HG03558 (cell line): Measurements from ENCODE around the gene UNC93B1.
"Not testable (repeated sequence)": the region's sequence is repeated elsewhere in the genome, so short reads cannot be mapped to it uniquely, and the experiment has no call there.

ENCODE experiments used
- ATAC-seq: cut with Tn5 transposase; IDR thresholded peaks from one replicate; pipeline ENCODE4 v1.9.1; 2021; ENCODE audit warnings: moderate number of reproducible peaks; ENCODE audit not compliant: unreplicated experiment; ENCODE audit errors: extremely low read depth

Gene UNC93B1

GRCh38 chr11:67996051-67996450 lies 7.8 kb downstream of the UNC93B1 start:
- no peak for ATAC-seq

GRCh38 chr11:67995579-67995978 lies 8.3 kb downstream of the UNC93B1 start:
- not testable (repeated sequence) for ATAC-seq

DNA sequence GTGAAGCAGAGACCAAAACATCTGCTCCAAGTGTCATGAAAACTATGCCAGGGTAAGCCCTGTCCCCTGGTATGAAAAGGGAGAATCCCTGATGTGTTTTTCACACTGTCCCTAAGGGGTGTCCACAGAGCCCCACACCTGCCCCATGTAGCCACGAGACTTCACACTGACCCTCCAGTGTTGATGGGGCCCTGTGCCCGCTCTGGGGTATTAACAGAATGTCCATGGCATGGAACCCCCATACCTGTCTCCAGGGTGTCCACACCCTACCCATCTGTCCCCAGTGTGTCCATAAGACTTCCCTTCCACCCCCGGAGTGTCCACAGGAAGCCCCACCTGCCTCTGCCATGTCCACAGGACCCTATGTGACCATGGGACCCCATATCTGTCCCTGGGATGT lies 8.8 kb downstream of the UNC93B1 start:
- ATAC-seq: not testable (repeated sequence)

DNA sequence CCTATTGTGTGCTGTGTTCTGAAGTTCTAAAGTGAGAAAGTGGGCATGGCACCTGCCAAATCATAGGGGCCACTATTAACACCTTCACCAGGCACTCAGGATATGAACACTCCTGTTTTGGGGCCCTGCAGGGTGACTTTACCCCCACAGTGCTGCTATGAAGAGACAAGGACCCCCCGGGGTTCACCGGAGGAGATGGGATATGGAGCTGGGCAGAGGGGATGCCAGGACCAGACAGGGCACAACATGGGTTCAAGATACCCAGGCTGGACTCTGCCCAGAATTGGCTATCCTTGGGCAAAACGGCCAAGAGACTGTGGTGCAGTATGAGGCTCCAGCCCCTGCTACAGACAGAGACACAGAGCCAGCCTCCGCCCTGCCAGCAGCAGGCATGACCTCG lies 9.5 kb downstream of the UNC93B1 start:
- ATAC-seq: not testable (repeated sequence)

GRCh38 chr11:67993821-67994220 lies 10.1 kb downstream of the UNC93B1 start:
- ATAC-seq: not testable (repeated sequence)

DNA sequence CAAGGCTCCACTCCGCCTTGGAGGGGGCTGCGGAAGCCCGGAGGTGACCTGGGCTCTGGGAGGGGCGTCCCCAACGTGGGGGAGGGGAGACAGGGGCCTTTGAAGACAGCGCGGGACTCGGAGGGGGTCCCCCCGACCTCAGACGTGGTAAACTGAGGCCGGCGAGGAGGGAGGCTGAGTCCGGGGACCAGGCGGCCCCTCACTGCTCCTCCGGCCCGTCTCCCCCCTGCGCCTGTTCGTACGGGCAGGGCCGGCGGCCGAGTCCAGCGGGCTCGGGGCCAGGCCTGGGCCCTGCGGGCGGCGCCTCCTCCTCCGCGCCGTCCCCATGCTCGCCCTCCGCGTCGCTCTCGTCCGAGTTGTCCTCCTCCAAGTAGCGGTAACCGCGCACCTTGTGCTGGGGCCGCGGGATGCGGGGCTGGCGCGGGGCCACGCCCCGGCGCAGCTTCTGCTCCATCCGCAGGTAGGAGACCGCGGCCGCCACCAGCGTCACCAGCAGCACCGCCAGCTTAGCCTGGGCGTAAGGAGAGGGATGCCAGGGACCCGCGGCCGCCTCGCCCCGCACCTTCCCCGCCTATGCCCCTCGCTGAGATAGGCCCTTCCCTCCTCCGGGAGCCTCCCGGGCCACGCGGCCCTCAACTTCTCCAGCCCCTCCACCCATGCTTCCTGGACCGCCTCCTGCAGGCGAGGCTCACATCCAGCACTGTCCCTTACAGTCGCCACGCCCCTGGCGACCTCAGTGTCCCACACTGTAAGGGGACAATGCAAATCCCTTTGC lies 12.4 kb downstream of the UNC93B1 start:
- not testable (repeated sequence) for ATAC-seq

GRCh38 chr11:67990546-67991346 lies 13.2 kb downstream of the UNC93B1 start:
- ATAC-seq: not testable (repeated sequence)

- ATAC-seq: not testable (repeated sequence)
Measured at GRCh38 chr11:67985302-67985701, 18.6 kb downstream of the UNC93B1 start.

- ATAC-seq: no peak
Measured at GRCh38 chr11:67983951-67984350, 19.9 kb downstream of the UNC93B1 start.

DNA sequence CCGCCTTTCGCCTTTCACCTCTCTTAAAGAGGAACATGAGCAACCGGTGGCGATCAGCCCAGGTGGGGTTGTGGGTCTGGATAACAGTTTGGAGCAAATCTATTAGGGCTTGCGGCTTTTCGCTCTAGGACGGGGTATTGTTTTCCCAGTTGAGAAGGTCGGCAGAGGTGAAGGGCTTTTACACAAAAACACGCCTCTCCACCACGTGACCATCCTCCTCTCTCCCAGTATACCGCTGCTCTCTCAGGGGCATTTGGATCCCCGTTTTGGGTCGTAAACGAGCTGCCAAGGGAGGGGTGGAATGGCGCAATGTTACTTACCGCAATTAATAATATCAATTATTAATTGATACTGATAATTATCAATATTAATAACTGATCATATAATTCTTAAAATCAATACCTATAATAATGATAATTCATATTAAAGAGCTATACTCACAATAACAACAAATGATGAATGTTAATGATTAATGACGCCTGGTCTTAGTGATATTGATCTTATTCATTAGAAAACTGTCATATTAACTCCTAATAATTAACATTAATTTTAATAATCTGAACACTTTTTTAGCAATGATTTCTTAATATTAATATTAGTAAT lies 21.5 kb downstream of the UNC93B1 start:
- ATAC-seq: not testable (repeated sequence)

- ATAC-seq: not testable (repeated sequence)
Measured at GRCh38 chr11:67981226-67981625, 22.7 kb downstream of the UNC93B1 start.

GRCh38 chr11:67978766-67979418 lies 25.0 kb downstream of the UNC93B1 start:
- not testable (repeated sequence) for ATAC-seq

- not testable (repeated sequence) for ATAC-seq
Measured at GRCh38 chr11:67974746-67975145, 29.2 kb downstream of the UNC93B1 start.

GRCh38 chr11:67965830-67966348 lies 38.0 kb downstream of the UNC93B1 start:
- not testable (repeated sequence) for ATAC-seq

DNA sequence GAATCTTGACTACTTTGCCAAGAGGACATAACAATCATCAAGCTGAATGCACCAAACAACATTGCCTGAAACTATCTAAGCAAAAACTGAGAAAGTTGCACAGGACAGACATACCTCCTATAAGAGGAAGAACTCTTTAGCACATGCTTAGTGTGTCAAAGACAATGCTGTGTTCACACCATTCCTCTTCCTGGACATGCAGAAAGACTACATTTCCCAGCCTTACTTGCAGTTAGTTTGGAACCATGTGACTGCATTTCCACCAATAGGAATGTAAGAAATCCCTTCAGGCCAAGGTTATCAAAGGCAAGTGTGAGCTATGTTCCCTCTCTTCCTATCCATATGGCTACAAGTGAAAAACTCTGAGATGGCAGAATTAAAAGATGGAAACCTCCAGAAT lies 39.2 kb downstream of the UNC93B1 start:
- ATAC-seq: not testable (repeated sequence)

- ATAC-seq: not testable (repeated sequence)
Measured at GRCh38 chr11:67963879-67964278, 40.0 kb downstream of the UNC93B1 start.

DNA sequence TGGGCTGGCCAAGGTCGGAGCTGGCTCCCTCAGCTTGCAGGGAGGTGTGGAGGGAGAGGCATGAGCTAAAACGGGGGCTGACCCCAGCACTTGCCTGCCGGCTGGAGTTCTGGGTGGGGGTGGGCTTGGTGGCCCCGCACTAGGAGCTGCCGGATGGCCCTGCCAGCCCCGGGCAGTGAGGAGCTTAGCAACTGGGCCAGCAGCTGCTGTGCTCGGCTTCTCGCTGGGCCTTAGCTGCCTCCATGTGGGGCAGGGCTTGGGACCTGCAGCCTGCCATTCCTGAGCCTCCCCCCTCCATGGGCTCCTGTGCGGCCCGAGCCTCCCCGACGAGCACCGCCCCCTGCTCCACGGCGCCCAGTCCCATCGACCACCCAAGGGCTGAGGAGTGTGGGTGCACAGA lies 40.7 kb downstream of the UNC93B1 start:
- not testable (repeated sequence) for ATAC-seq

- ATAC-seq: not testable (repeated sequence)
Measured at GRCh38 chr11:67956236-67956635, 47.7 kb downstream of the UNC93B1 start.

- ATAC-seq: not testable (repeated sequence)
Measured at GRCh38 chr11:67955461-67956007, 48.4 kb downstream of the UNC93B1 start.

- not testable (repeated sequence) for ATAC-seq
Measured at GRCh38 chr11:67954971-67955370, 48.9 kb downstream of the UNC93B1 start.
